ENCODE data around the gene CITED4.

CITED4 gene

DNA sequence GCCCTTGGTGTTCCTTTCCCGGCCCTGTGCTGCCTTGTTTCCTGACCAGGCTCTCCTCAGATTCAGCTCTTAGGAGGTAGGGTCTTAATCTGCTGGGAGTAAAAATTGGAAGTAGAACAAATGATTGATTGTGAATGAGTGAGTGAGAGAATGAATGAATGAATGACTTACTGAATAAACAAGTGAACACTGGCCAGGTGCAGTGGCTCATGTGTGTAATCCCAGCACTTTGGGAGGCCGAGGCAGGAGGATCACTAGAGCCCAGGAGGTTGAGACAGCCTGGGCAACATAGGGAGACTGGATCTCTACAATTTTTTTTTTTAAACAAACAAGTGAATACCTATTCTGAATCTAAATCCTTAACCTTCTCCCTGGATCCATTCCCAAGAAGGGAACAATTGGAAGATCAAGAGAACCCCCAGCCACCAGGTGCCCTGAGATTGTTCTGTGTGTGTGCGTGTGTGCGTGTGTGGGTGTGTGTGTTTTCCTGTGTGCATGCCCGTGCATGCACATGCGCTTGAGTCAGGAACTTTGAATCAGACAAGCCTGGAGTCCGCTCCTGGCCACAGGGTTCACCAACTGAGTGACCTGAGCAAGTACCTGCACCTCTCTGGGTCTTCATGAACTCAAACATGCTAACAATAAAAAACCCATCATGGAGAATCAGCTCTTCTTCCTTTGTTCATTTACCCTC lies 24.3 kb upstream of the CITED4 start:
- no peak for DNase-seq (ENCODE audit: low read depth)

DNA sequence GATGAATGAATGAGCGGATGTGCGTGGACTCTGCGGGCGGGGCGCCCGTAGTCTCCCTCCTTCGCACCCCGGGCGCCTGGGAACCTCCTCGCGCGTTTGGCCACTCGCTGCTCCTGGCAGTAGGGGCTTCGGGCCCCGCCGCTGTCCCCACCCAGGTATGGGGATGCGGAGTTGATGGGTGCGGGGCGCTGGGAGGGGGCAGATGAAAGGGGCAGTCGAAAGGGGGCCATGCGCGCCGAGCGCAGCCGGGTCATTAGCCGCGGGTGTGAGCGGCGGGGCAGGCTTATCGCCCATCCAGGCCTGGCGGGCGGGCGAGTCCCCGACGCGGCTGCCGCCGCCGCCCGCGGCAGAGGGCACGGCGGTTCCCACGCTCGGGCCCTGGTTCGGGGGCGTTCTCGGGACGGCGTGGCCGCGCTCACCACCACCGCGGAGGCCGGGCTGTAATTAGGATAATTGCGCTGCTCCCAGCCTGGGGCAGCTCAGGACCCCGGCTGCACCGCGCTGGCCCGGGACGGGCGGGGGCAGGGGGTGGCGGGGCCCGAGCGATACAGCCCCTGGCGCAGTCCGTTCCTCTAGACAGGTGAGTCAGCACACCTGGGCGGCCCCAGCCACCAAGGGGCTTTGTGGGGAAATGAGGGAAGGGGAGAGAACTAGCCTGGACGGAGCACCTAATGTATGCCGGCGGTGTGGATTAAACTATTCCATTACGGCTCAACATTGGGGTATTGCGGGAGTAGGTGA lies 22.1 kb upstream of the CITED4 start:
- no peak for DNase-seq (ENCODE audit: low read depth)

- no peak for DNase-seq (ENCODE audit: low read depth)
Observed at GRCh38 chr1:40880813-40881549, 18.8 kb upstream of the CITED4 start.

DNA sequence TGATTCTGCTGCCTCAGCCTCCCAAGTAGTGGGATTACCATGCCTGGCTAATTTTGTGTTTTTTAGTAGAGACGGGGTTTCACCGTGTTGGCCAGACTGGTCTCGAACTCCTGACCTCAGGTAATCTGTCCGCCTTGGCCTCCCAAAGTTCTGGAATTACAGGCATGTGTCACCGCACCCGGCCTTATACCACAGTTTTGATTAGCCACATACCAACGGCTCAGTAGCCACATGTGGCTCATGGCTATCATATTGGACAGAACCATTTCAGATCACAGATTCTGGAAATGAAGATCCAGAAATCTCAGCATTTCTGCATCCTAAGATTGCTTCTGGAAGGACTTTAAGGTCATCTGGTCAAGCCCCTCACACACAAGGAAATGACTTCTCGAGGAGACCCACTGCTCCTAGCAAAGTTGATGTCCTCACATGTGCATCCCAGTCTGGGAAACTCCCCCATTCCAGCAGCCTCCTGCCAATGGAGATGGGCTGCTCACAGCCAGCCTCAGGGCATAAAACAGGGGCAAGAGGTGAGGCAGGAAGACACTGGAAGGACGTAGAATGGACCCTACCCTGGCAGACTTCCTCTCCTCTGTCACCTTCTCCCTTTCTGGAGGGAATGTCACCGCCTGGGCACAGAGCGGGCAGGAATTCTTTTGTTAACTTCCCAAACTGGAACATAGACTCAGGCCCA lies 17.5 kb upstream of the CITED4 start:
- no peak for DNase-seq (ENCODE audit: low read depth)

GRCh38 chr1:40878906-40879305 lies 16.7 kb upstream of the CITED4 start:
- DNase-seq (ENCODE audit: low read depth): no peak

DNA sequence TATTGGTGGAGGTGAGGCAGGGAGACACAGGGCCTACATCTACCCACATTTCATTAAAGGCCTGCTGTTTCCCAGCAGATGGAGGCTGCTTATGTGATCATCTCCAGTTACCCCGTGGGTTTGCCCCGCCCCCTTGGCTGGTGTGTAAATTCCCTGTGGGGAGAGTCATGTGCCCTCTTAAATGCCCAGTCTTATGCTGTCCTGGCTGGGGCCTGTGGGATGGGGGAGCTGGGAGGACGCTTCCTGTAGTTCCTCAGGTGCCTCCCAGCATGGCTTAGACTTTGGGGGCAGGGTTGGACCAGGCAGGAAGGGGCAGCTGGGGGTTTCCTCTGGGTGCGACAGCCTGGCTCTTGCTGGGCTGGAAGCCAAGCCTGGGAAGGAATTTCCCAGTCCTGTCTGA lies 15.5 kb upstream of the CITED4 start:
- no peak for DNase-seq (ENCODE audit: low read depth)

- DNase-seq (ENCODE audit: low read depth): no peak
Observed at GRCh38 chr1:40876891-40877290, 14.7 kb upstream of the CITED4 start.

DNA sequence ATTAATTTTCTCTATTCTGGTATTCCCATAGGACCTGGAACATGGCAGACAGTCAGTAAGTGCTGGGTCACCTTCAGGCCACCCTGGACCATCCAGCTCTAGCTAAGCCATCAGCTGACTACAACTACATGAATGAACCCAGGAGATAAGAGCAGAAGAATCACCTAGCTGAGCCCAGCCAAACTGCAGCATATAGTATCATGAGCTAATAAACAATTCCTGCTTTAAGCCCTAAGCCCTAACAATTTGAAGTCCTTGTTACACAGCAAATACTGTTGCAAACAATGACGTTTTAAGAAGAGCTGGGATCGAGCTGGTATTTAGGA lies 14.2 kb upstream of the CITED4 start:
- no peak for DNase-seq (ENCODE audit: low read depth)

GRCh38 chr1:40873863-40874472 lies 11.8 kb upstream of the CITED4 start:
- no peak for DNase-seq (ENCODE audit: low read depth)

DNA sequence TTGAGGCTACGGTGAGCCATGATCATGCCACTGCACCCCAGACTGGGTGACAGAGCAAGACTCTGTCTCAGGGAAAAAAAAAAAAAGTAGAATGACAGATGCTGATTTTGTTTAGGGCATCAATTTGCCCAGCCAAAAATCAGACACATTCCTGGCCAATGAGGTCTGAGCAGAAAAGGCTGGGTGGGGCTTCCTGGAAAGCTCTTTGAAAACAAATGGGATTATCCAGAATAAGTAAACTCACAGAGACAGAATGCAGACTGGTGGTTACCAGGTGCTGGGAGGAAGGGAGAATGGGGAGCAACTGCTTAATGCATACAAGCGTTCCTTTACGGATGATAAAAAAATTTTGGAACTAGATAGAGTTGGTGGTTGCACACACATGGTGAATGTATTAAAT lies 10.1 kb upstream of the CITED4 start:
- no peak for DNase-seq (ENCODE audit: low read depth)

GRCh38 chr1:40870135-40870728 lies 8.1 kb upstream of the CITED4 start:
- no peak for DNase-seq (ENCODE audit: low read depth)

GRCh38 chr1:40868051-40868723 lies 6.0 kb upstream of the CITED4 start:
- no peak for DNase-seq (ENCODE audit: low read depth)

GRCh38 chr1:40861224-40862003 lies 749 bp downstream of the CITED4 start:
- DNase-seq (ENCODE audit: low read depth): no peak

DNA sequence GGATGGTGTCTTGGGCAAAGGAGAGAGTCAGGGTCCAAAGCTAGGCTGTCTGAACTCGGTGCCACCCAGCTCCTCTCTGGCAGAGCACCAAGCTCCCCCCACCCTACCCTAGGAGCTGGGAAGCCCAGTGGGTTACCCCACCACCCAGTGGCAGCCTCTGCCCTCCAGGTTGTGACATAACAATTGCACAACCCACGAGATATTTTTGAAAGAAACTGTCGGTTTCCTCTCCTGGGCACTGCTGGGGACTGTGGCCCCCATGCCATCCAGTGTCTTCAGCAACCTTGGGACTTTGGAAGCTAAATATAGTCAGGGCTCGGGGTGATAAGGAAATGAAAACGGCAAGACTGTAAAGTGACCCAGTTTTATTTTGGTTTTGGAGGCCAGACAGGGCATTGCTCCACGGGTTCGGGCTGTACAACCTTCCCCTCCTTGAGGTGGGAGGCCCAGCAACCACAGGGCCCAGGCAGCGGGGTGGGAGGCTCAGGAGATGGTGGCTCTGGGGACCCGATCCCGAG lies 1.4 kb downstream of the CITED4 start:
- DNase-seq (ENCODE audit: low read depth): no peak

GRCh38 chr1:40858856-40859416 lies 3.2 kb downstream of the CITED4 start:
- DNase-seq (ENCODE audit: low read depth): no peak

DNA sequence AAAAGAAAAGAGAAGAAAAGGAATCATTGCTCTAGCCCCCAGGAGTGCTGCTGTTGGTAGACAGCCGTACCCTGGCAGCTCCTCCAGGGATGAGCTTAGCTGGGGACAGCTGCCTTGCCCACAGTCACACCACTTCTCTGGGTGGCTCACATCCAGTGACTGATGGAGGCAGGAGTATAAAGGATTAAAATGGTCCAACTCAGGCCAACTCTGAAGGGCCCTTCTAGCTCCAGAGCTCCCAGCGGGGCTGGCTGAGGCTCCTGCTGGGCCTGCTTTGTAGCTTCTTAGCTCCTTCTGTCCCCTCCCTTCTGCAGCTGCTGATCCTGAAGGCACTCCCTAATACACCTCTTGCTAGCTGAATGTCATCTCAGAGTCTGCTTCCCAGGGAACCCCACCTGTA lies 4.4 kb downstream of the CITED4 start:
- DNase-seq (ENCODE audit: low read depth): no peak

- DNase-seq (ENCODE audit: low read depth): no peak
Observed at GRCh38 chr1:40856656-40857302, 5.4 kb downstream of the CITED4 start.

GRCh38 chr1:40856116-40856515 lies 6.0 kb downstream of the CITED4 start:
- no peak for DNase-seq (ENCODE audit: low read depth)

DNA sequence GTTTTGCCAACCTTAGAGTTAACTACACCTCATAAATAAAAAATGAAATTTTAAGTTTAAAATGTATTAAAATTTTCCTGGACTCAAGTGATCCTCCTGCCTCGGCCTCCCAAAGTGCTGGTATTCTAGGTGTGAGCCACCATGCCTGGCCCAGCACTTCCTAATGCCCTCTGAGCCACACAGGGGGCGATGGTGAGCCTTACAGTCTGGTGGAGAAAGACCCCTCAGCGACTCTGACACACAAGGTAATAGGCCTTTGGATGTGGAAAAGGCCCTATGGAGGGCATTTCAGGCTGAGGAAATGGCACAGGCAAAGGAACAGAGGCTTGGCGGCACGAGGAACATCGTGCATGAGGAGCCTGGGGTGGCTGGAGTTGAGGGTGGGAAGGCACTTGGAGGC lies 6.7 kb downstream of the CITED4 start:
- DNase-seq (ENCODE audit: low read depth): no peak

GRCh38 chr1:40853885-40854170 lies 8.3 kb downstream of the CITED4 start:
- no peak for DNase-seq (ENCODE audit: low read depth)

All from CMK (cell line).